Activated gamma-delta T cell treated with Interleukin-2 at 50 U/mL for 16 hours (primary cell): ENCODE data around the gene EPN2.

Experiments
- DNase-seq: peaks from one replicate; pipeline ENCODE4 v3.0.0-alpha.2; 2020

The EPN2 gene

DNA sequence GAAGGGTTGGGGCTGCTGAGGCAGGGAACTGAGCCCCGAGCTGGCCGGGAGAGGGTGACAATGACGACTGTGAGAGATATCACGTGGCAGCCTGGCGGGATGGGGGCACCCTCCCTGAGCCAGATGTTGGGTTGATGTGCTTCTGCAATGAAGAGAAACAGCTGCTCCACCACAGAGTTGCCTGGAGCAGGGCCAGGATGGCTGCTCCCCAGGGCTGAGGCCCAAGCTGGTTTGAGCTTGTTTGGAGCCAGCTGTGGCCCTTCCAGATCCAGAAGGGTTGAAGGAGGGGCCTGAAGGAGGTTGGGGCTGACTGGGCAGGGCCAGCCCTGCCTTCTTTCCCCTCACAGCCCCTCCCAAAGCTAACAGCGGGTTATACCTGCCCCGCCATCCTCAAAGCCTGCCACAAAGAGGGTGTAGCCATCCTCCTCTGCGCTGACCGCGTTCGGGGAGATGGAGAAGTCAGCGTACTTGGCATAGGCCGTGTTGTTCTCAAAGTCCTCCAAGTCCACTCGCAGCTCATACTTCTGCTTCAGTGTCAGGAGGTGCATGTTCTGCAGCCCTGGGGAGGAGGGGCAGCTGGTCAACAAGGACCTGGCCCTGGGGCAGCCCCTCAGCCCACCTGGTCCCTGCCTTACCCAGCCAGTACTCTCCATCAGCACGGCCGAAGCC, 147.7 kb downstream of the EPN2 start:
- no peak for DNase-seq

GRCh38 chr17:19385521-19385983, 148.4 kb downstream of the EPN2 start:
- DNase-seq = no peak
